B cell (primary cell): ENCODE data around the gene LDLRAD3. TPM values are rescaled to one million over a fixed set of nuclear protein-coding genes. Genes with fewer than 3 reads are reported as not detected.

ENCODE experiments used
- ATAC-seq: fragments of 200-7000 bp; cut with Tn5 transposase; one replicate; pipeline ENCODE4 v1.10.0; 2021; ENCODE audit warnings: low read depth, mild to moderate bottlenecking, moderate number of reproducible peaks, moderate library complexity
- CTCF ChIA-PET: fragments of 350-600 bp; sonication (Branson Sonifier 250); formaldehyde crosslinking; loops from one replicate; lab custom pipeline; 2021; ENCODE audit warnings: antibody characterized with exemption, inconsistent platforms; lab: Charles Lee
- POLR2A ChIA-PET: fragments of 350-600 bp; sonication (Branson Sonifier 250); formaldehyde crosslinking; loops from one replicate; lab custom pipeline; 2021; ENCODE audit warnings: antibody characterized with exemption; lab: Charles Lee
- DNase-seq: peaks from one replicate; pipeline ENCODE4 v3.0.0; 2013
- H2AFZ ChIP-seq: 2 replicates; pipeline ENCODE4 v1.6.1; 2012; ENCODE audit warnings: mild to moderate bottlenecking, low read depth, low read length; ENCODE audit not compliant: insufficient read depth, poor library complexity, severe bottlenecking
- H3K27ac ChIP-seq, 2 donors: 1 replicate in 1 of 2; 2 replicates in 1 of 2; pipeline ENCODE4 v1.5.1; 2012 to 2013; ENCODE audit warnings: low read length in 2 of 2, mild to moderate bottlenecking in 2 of 2, moderate library complexity in 1 of 2
- H3K27me3 ChIP-seq, 4 experiments: fragments of 200-600 bp in 1 of 4; sonication (generic) in 1 of 4; replicated peaks in 1 of 4; 1 replicate in 2 of 4; 2 replicates in 2 of 4; pipeline versions ENCODE4 v1.6.1 to v1.7.0; 2013 to 2016; ENCODE audit warnings: low read length in 3 of 4, mild to moderate bottlenecking in 2 of 4, mixed read lengths in 1 of 4, moderate library complexity in 1 of 4; ENCODE audit not compliant: insufficient read depth in 4 of 4, control insufficient read depth in 3 of 4; ENCODE audit errors: control extremely low read depth in 1 of 4
- H3K36me3 ChIP-seq, 2 experiments: replicated peaks in 1 of 2; 1 replicate in 1 of 2; 2 replicates in 1 of 2; pipeline versions ENCODE4 v1.6.1 to v1.7.1; 2013; ENCODE audit warnings: low read length in 1 of 2; ENCODE audit not compliant: insufficient read depth in 2 of 2, control insufficient read depth in 1 of 2; ENCODE audit errors: control extremely low read depth in 1 of 2, extremely low read depth in 1 of 2
- H3K4me1 ChIP-seq, 2 donors: fragments of 200-600 bp in 1 of 2; sonication (generic) in 1 of 2; 1 replicate in 1 of 2; 2 replicates in 1 of 2; pipeline versions ENCODE4 v1.5.1 to v1.6.1; 2013 to 2017; ENCODE audit warnings: low read length in 2 of 2; ENCODE audit not compliant: control insufficient read depth in 2 of 2, insufficient read depth in 2 of 2
- H3K4me2 ChIP-seq: replicated peaks from 2 replicates; pipeline ENCODE3; 2012; ENCODE audit warnings: mild to moderate bottlenecking, low read depth, low read length; ENCODE audit not compliant: poor library complexity, severe bottlenecking
- H3K4me3 ChIP-seq, 5 experiments: fragments of 200-600 bp in 1 of 5; sonication (generic) in 1 of 5; 1 replicate in 3 of 5; 2 replicates in 2 of 5; pipeline versions ENCODE4 v1.5.1 to v1.7.0; 2011 to 2016; ENCODE audit warnings: low read length in 4 of 5, mild to moderate bottlenecking in 4 of 5, low read depth in 2 of 5, control low read depth in 1 of 5, moderate library complexity in 1 of 5; ENCODE audit not compliant: insufficient read depth in 1 of 5; ENCODE audit errors: control extremely low read depth in 1 of 5, extremely low read depth in 1 of 5
- H3K79me2 ChIP-seq: fragments of 200-600 bp; sonication (generic); one replicate; pipeline ENCODE4 v1.6.0; 2016; ENCODE audit warnings: low read length; ENCODE audit not compliant: control insufficient read depth, insufficient read depth
- H3K9ac ChIP-seq: fragments of 200-600 bp; sonication (generic); 2 replicates; pipeline ENCODE4 v1.6.1; 2017; ENCODE audit warnings: mild to moderate bottlenecking, low read length, moderate library complexity
- H3K9me3 ChIP-seq, 3 donors: one replicate each; pipeline versions ENCODE4 v1.6.1 to v1.7.1; 2013; ENCODE audit warnings: low read length in 2 of 3; ENCODE audit not compliant: control insufficient read depth in 2 of 3, insufficient read depth in 1 of 3; ENCODE audit errors: control extremely low read depth in 1 of 3
- H4K20me1 ChIP-seq: 2 replicates; pipeline ENCODE4 v1.6.0; 2012; ENCODE audit warnings: mild to moderate bottlenecking, low read length; ENCODE audit not compliant: insufficient read depth, control insufficient read depth, poor library complexity, severe bottlenecking
- H3K27ac Mint-ChIP-seq: one replicate; pipeline ENCODE4 v1.8.0; 2021; ENCODE audit warnings: mixed read lengths
- H3K27me3 Mint-ChIP-seq: one replicate; pipeline ENCODE4 v1.8.0; 2021; ENCODE audit warnings: mixed read lengths
- H3K4me1 Mint-ChIP-seq: one replicate; pipeline ENCODE4 v1.8.0; 2021; ENCODE audit warnings: mixed read lengths
- H3K4me3 Mint-ChIP-seq: one replicate; pipeline ENCODE4 v1.8.0; 2021; ENCODE audit warnings: mixed read lengths
- H3K9me3 Mint-ChIP-seq: one replicate; pipeline ENCODE4 v1.8.0; 2022; ENCODE audit warnings: mixed read lengths; ENCODE audit not compliant: insufficient read depth
- EZH2 ChIP-seq: IDR thresholded peaks from 2 replicates; pipeline ENCODE4 v1.6.1; 2012; ENCODE audit warnings: borderline replicate concordance, low read depth, mild to moderate bottlenecking, moderate library complexity, low read length; ENCODE audit not compliant: insufficient read depth, poor library complexity, severe bottlenecking
- WGBS: methylation state at CpG from one replicate; pipeline ENCODE4 v1.1.5; 2013; ENCODE audit warnings: missing lambda C conversion rate; ENCODE audit not compliant: insufficient coverage; 5-methylcytosine and 5-hydroxymethylcytosine counted together
- intact Hi-C: fragments of 100-400 bp; cut with micrococcal nuclease; formaldehyde crosslinking; loops from one replicate; pipeline ENCODE4 v1.10.0; 2022
- polyA plus RNA-seq: library from polyadenylated mRNA; depleted of rRNA; stranded (reverse); fragments of >200 nt; gene quantifications from 2 replicates; pipeline ENCODE4 v1.2.3, GENCODE V29; 2012
- total RNA-seq, 2 donors: library from RNA; stranded (reverse); fragments of 120-200 nt in 1 of 2; gene quantifications; 1 replicate in 1 of 2; 2 replicates in 1 of 2; pipeline versions ENCODE4 v1.2.3 to v1.2.4, GENCODE V29; 2013 to 2022
- TF ChIP-seq, protein P1 (sequence below): fragments of 200-600 bp; IDR thresholded peaks from one replicate; pipeline ENCODE4 v1.8.0; 2022; ENCODE audit warnings: antibody characterized with exemption, mild to moderate bottlenecking

Gene LDLRAD3
- total and polyA plus RNA-seq, 2 donors (not counting 1 experiment from before 2014, with no cell fraction given), result 0.01 TPM; not detected in 1

DNA sequence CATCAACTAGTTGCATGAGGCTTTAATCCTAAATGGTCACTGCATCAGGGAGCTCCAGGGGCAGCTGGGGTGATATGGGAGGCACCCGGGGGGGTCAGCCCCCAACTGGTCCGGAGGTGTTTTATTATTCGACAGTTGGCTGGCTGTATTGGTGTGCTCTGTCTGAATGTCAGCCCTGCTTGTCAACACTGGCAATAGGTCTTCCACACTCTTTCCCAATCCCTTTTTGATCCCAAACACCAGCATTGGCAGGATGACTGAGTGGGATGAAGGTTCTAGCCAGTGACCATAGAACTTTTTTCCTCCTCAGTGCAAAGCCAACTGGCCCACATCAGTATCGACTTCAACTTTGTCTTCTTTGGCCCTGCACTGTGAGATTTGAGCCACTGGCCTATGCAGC is 8.9 kb upstream of the LDLRAD3 start:
- H3K27me3 ChIP-seq, result no peaks in the 10 kb centered on the region
- H3K4me1 ChIP-seq, result no peaks in the 10 kb centered on the region
- H2AFZ ChIP-seq, result no peak overlapping the region
- no peaks in the 10 kb centered on the region for H3K36me3 ChIP-seq
- POLR2A ChIA-PET, result no interaction called here
- H3K4me1 Mint-ChIP-seq, result no peaks in the 10 kb centered on the region
- H3K9ac ChIP-seq, result no peak overlapping the region
- no peak overlapping the region for H3K27ac ChIP-seq
- no peak overlapping the region for H3K4me3 ChIP-seq
- H4K20me1 ChIP-seq, result no peaks in the 10 kb centered on the region
- DNase-seq (no peak), ATAC-seq (no peak)
- CTCF ChIA-PET, result no interaction called here
- TF ChIP-seq EZH2, result no peak
- TF ChIP-seq, protein P1, sequence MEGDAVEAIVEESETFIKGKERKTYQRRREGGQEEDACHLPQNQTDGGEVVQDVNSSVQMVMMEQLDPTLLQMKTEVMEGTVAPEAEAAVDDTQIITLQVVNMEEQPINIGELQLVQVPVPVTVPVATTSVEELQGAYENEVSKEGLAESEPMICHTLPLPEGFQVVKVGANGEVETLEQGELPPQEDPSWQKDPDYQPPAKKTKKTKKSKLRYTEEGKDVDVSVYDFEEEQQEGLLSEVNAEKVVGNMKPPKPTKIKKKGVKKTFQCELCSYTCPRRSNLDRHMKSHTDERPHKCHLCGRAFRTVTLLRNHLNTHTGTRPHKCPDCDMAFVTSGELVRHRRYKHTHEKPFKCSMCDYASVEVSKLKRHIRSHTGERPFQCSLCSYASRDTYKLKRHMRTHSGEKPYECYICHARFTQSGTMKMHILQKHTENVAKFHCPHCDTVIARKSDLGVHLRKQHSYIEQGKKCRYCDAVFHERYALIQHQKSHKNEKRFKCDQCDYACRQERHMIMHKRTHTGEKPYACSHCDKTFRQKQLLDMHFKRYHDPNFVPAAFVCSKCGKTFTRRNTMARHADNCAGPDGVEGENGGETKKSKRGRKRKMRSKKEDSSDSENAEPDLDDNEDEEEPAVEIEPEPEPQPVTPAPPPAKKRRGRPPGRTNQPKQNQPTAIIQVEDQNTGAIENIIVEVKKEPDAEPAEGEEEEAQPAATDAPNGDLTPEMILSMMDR, result no peak
- H3K27me3 Mint-ChIP-seq, result peaks cover 49% of the 10 kb centered on the region
- H3K79me2 ChIP-seq, result no peaks in the 10 kb centered on the region
- H3K9me3 Mint-ChIP-seq, result no peaks in the 10 kb centered on the region
- H3K4me3 Mint-ChIP-seq, result no peak overlapping the region
- no peaks in the 10 kb centered on the region for H3K9me3 ChIP-seq
- no peak overlapping the region for H3K27ac Mint-ChIP-seq
- no CpG with 5 or more reads among the region's 4 CpGs for WGBS
- no peak overlapping the region for H3K4me2 ChIP-seq
- intact Hi-C loops, result no loop called here

DNA sequence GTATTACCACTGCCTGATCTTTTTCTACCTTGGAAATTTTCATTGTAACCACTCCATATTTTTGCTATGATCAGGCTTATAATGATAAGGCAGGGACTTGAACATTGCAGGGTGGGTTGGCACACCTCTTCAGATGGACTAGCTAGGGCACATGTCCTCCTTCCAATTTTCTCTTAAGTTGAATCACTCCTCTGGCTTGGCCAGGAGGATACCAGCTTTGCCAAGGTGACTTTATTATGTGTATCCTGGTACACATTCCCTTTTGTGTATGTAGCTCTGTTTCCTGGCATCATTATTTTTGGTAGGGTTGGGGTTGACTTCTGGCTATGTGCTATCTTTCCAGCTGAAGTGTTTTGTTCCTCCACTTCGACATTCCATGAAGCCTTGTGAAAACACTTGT is 8.5 kb upstream of the LDLRAD3 start:
- Histone ChIP-seq H4K20me1 (no peaks in the 10 kb centered on the region), H3K4me3 (no peak overlapping the region), H3K36me3 (no peaks in the 10 kb centered on the region), H2AFZ (no peak overlapping the region), H3K9me3 (no peaks in the 10 kb centered on the region), H3K4me2 (no peak overlapping the region), H3K4me1 (no peaks in the 10 kb centered on the region), H3K27ac (no peak overlapping the region), H3K79me2 (no peaks in the 10 kb centered on the region), H3K9ac (no peak overlapping the region), H3K27me3 (no peaks in the 10 kb centered on the region)
- POLR2A ChIA-PET, result no interaction called here
- no peak overlapping the region for H3K27ac Mint-ChIP-seq
- WGBS, result 83% methylated on average over 1 of the region's 1 CpG
- no peak for TF ChIP-seq EZH2
- TF ChIP-seq, protein P1, result no peak
- peaks cover 52% of the 10 kb centered on the region for H3K27me3 Mint-ChIP-seq
- no peak overlapping the region for H3K4me3 Mint-ChIP-seq
- no peaks in the 10 kb centered on the region for H3K9me3 Mint-ChIP-seq
- CTCF ChIA-PET, result no interaction called here
- H3K4me1 Mint-ChIP-seq, result no peaks in the 10 kb centered on the region
- intact Hi-C loops, result no loop called here
- DNase-seq (no peak), ATAC-seq (no peak)
